SK-N-SH treated with all-trans-retinoic acid at 6 μM for 48 hours (cell line): ENCODE results near the gene GLUD2.

Experiments used
- ARNTL ChIP-seq: fragments of 450-650 bp; formaldehyde crosslinking; IDR thresholded peaks from 2 replicates; pipeline ENCODE4 v1.5.0; 2020; ENCODE audit warnings: low read depth, mild to moderate bottlenecking, moderate library complexity, borderline replicate concordance
- CREB5 ChIP-seq: fragments of 250-450 bp; sonication (Bioruptor Pico); IDR thresholded peaks from 2 replicates; pipeline ENCODE4 v1.5.1; 2020; ENCODE audit warnings: low read depth, mild to moderate bottlenecking, moderate library complexity
- ESRRG ChIP-seq: fragments of 250-450 bp; sonication (Bioruptor Pico); IDR thresholded peaks from 2 replicates; pipeline ENCODE4 v1.6.1; 2021; ENCODE audit warnings: mild to moderate bottlenecking
- OSR1 ChIP-seq: fragments of 250-450 bp; sonication (Bioruptor Pico); IDR thresholded peaks from 2 replicates; pipeline ENCODE4 v1.8.0; 2022; ENCODE audit warnings: moderate library complexity, mild to moderate bottlenecking, inconsistent platforms
- PPARA ChIP-seq: fragments of 250-450 bp; sonication (Bioruptor Pico); IDR thresholded peaks from 2 replicates; pipeline ENCODE4 v1.5.0; 2020; ENCODE audit warnings: mild to moderate bottlenecking, borderline replicate concordance
- RARB ChIP-seq: fragments of 250-450 bp; sonication (Bioruptor Pico); IDR thresholded peaks from 2 replicates; pipeline ENCODE4 v1.8.0; 2021; ENCODE audit warnings: mild to moderate bottlenecking, moderate library complexity
- TCF4 ChIP-seq: fragments of 250-450 bp; sonication (Bioruptor Pico); IDR thresholded peaks from 2 replicates; pipeline ENCODE4 v1.8.0; 2021; ENCODE audit warnings: mild to moderate bottlenecking, moderate library complexity, borderline replicate concordance
- TOX ChIP-seq: fragments of 250-450 bp; sonication (Bioruptor Pico); IDR thresholded peaks from 2 replicates; pipeline ENCODE4 v1.8.0; 2021; ENCODE audit warnings: mild to moderate bottlenecking, moderate library complexity, borderline replicate concordance
- ZC3H10 ChIP-seq: fragments of 250-450 bp; sonication (Bioruptor Pico); IDR thresholded peaks from 2 replicates; pipeline ENCODE4 v1.5.1; 2021; ENCODE audit warnings: mild to moderate bottlenecking, moderate library complexity
- ZFP3 ChIP-seq: fragments of 250-450 bp; sonication (Bioruptor Pico); IDR thresholded peaks from 2 replicates; pipeline ENCODE4 v1.5.0; 2020; ENCODE audit warnings: mild to moderate bottlenecking, moderate library complexity
- ZFP30 ChIP-seq: fragments of 450-650 bp; formaldehyde crosslinking; IDR thresholded peaks from 2 replicates; pipeline ENCODE4 v1.5.0; 2022; ENCODE audit warnings: mild to moderate bottlenecking, moderate library complexity

GRCh38 chrX:121036137-121036536, 11.3 kb upstream of the GLUD2 start:
- no peak for TF ChIP-seq OSR1
- TF ChIP-seq ZFP3 (CRISPR knock-in tag) = no peak
- TF ChIP-seq RARB (CRISPR knock-in tag) = no peak
- no peak for TF ChIP-seq ZC3H10 (CRISPR knock-in tag)
- TF ChIP-seq TOX (CRISPR knock-in tag) = no peak
- TF ChIP-seq TCF4 (CRISPR knock-in tag) = no peak
- no peak for TF ChIP-seq ZFP30
- no peak for TF ChIP-seq ARNTL
- TF ChIP-seq PPARA = no peak
- no peak for TF ChIP-seq CREB5 (CRISPR knock-in tag)
- no peak for TF ChIP-seq ESRRG (CRISPR knock-in tag)
